Fibroblast of the aortic adventitia (primary cell): ENCODE data around the gene RGS6. TPM values are rescaled to one million over a fixed set of nuclear protein-coding genes. Genes with fewer than 3 reads are reported as not detected.

ENCODE experiments used
- DNase-seq: peaks from one replicate; pipeline ENCODE4 v3.0.0-alpha.2; 2010; ENCODE audit warnings: low read depth
- H3K4me3 ChIP-seq: 2 replicates; pipeline ENCODE4 v1.5.1; 2011; ENCODE audit warnings: low read depth, mild to moderate bottlenecking, control low read depth, low read length, moderate library complexity
- CTCF ChIP-seq: IDR thresholded peaks from 2 replicates; pipeline ENCODE4 v1.5.1; 2011; ENCODE audit warnings: mild to moderate bottlenecking, low read length, control low read depth, inconsistent platforms; ENCODE audit not compliant: insufficient read depth
- total RNA-seq: library from RNA; depleted of rRNA; stranded (reverse); fragments of >200 nt; gene quantifications from 2 replicates; pipeline ENCODE4 v1.2.3, GENCODE V29; 2012; ENCODE audit warnings: low replicate concordance

RGS6 gene
- total RNA-seq, 1 donor: not detected

GRCh38 chr14:72243309-72244293, 311.4 kb downstream of the RGS6 start:
- DNase-seq: no peak
- no peak for TF ChIP-seq CTCF
- H3K4me3 ChIP-seq: no peak overlapping the region

GRCh38 chr14:72247896-72248465, 315.8 kb downstream of the RGS6 start:
- TF ChIP-seq CTCF: no peak
- no peak overlapping the region for H3K4me3 ChIP-seq
- DNase-seq: no peak

- TF ChIP-seq CTCF: no peak
- H3K4me3 ChIP-seq: no peak overlapping the region
- DNase-seq: no peak
Measured at GRCh38 chr14:72253503-72253902, 321.3 kb downstream of the RGS6 start.

GRCh38 chr14:72254202-72254936, 322.1 kb downstream of the RGS6 start:
- no peak overlapping the region for H3K4me3 ChIP-seq
- DNase-seq: no peak
- TF ChIP-seq CTCF: no peak

- DNase-seq: no peak
- H3K4me3 ChIP-seq: no peak overlapping the region
- no peak for TF ChIP-seq CTCF
Measured at GRCh38 chr14:72254937-72255472, 322.8 kb downstream of the RGS6 start.

GRCh38 chr14:72256055-72256454, 323.8 kb downstream of the RGS6 start:
- H3K4me3 ChIP-seq: no peak overlapping the region
- DNase-seq: no peak
- no peak for TF ChIP-seq CTCF
